ENCODE data around the gene TSC22D1.
"Not testable (repeated sequence)": the region's sequence is repeated elsewhere in the genome, so short reads cannot be mapped to it uniquely, and the experiment has no call there.

The TSC22D1 gene

GRCh38 chr13:44575741-44576350, at the start of gene TSC22D1:
TSS of gene TSC22D1 (minus strand) at chr13:44576330. CDS start at chr13:44576074, 256 bp downstream.
- peak; percentile 17 to 39 (median 30) for DNase-seq (ENCODE audit: low read depth in 2 of 3, low spot score in 1 of 3)

- DNase-seq (ENCODE audit: low read depth in 2 of 3, low spot score in 1 of 3), result no peak
These were observed 46.6 kb upstream of the TSC22D1 start for GRCh38 chr13:44622708-44623107.

DNA sequence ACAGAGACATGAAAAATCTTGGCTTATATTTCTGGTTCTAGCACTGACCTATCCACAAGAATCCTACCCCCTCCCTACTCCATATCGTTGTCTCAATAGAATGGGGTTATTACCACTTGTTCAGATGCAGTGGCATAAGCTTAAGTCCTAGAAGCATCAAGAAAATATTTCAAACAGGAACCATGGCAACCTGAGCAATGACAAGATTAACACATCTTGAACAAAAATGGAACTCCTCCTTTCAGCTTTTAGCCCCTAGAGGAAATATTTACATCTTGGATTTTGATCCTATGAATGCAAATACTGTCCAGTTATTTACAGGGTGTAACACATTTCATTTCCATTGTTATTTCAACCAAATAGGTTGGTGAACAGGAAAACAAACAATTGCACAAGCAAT, 46.1 kb upstream of the TSC22D1 start:
- no peak for DNase-seq (ENCODE audit: low read depth in 2 of 3, low spot score in 1 of 3)

DNA sequence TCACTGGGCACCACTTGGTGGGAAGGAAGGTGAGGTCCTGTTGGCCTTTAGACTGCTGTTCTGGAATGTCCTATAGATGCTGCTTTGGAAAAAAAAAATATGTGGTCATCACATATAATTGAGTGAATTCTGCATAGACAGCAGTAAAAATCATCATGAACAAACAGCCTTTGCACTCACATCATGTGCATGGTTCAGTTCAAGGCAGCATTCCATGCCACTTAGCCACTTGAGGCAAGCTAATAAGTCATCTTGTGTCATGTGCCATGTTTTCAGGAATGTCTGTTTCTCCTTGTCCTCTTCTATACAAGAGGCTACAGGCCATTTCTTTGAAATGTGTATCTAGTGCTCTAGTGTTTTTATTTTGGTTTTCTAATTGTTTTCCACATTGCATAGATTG, 43.9 kb upstream of the TSC22D1 start:
- DNase-seq (ENCODE audit: low read depth in 2 of 3, low spot score in 1 of 3), result no peak

- no peak for DNase-seq (ENCODE audit: low read depth in 2 of 3, low spot score in 1 of 3)
These were observed 43.5 kb upstream of the TSC22D1 start for GRCh38 chr13:44619651-44620050.

- DNase-seq (ENCODE audit: low read depth in 2 of 3, low spot score in 1 of 3), result no peak
These were observed 42.2 kb upstream of the TSC22D1 start for GRCh38 chr13:44618326-44618725.

DNA sequence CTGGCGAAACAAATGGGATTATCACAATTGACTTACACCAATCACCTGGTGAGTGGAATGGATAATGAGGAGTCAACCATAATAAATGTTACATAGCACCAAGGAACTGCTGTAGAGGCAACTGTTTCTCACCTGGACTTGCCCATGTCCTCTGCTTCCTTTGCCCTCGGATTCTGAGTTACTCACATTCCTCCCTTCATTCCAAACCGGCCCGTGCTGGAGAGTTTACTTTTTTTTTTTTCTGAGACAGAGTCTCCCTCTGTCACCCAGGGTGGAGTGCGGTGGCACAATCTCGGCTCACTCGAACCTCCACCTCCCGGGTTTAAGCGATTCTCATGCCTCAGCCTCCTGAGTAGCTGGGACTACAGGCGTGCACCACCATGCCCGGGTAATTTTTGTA, 41.5 kb upstream of the TSC22D1 start:
- DNase-seq (ENCODE audit: low read depth in 2 of 3, low spot score in 1 of 3), result no peak

DNA sequence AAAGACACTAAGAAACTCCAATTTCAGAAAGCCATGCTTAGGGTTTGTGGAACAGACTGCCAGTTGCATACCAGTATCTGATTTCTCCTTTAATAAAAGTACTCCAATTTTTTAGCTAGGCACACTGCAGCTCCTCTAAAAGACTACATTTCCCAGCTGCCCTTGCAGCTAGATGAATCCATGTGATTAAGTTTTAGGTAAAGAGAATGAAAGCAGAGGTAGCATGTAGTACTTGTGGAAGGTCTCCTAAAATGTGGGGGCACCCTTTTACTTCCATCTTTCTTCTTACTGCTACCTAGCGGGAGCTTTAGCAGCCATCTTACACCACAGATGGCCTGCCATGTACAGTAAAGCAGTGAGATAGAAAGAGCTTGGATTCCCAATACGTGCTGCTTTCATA, 33.0 kb upstream of the TSC22D1 start:
- DNase-seq (ENCODE audit: low read depth in 2 of 3, low spot score in 1 of 3), result no peak

DNA sequence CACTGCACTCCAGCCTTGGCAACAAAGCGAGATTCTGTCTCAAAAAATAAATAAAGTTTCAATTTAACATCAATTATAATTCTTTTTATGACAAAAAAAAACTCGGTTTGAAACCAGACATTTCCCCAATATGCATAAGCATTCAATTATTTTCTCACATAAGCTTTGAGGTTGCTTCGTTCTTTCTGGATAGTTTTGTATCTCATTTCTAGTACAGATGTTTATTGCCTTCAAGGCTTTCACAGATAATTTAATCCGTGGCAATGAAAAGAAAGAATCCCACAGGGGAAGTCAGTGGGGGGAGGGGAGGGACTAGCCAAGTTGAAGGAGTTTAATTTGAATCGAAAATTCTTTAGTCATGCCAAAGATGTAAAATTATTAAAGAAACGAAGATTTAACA, 29.6 kb upstream of the TSC22D1 start:
- no peak for DNase-seq (ENCODE audit: low read depth in 2 of 3, low spot score in 1 of 3)

GRCh38 chr13:44605275-44605674, 29.1 kb upstream of the TSC22D1 start:
- no peak for DNase-seq (ENCODE audit: low read depth in 2 of 3, low spot score in 1 of 3)

DNA sequence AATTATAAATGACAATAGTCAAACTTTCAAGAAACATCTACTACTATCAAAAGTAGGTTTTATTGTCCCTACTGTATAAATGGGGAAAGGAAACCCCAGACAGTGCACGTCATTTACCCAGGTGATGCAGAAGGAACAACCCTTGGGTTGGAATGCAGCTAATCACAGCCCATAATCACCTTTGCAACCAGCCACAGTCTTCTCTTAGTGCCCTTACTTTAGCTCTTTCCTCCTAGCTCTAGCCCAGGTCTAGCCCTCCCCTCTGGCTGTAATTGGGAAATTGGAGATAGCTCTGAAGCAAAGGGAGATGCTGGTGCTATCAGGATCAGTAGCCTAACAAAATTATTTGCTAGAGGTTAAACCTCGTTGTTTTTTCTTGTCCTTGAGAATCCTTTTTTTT, 25.5 kb upstream of the TSC22D1 start:
- no peak for DNase-seq (ENCODE audit: low read depth in 2 of 3, low spot score in 1 of 3)

DNA sequence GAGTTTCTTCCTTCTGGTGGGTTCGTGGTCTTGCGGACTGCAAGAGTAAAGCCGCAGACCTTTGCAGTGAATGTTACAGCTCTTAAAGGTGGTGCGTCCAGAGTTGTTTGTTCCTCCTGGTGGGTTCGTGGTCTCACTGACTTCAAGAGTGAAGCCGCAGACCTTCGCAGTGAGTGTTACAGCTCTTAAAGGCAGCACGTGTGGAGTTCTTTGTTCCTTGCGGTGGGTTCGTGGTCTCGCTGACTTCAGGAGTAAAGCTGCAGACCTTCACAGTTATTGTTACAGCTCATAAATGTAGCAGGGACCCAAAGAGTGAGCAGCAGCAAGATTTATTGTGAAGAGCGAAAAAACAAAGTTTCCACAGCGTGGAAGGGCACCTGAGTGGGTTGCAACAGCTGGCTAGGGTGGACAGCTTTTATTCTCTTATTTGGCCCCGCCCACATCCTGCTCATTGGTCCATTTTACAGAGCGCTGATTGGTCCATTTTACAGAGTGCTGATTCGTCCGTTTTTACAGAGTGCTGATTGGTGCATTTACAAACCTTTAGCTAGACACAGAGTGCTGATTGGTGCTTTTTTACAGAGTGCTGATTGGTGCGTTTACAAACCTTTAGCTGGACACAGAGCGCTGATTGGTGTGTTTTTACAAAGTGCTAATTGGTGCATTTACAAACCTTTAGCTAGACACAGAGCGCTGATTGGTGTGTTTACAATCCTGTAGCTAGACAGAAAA, 17.9 kb upstream of the TSC22D1 start:
- not testable (repeated sequence) for DNase-seq (ENCODE audit: low read depth in 2 of 3, low spot score in 1 of 3)

GRCh38 chr13:44592216-44592847, 16.2 kb upstream of the TSC22D1 start:
- no peak for DNase-seq (ENCODE audit: low read depth in 2 of 3, low spot score in 1 of 3)

DNA sequence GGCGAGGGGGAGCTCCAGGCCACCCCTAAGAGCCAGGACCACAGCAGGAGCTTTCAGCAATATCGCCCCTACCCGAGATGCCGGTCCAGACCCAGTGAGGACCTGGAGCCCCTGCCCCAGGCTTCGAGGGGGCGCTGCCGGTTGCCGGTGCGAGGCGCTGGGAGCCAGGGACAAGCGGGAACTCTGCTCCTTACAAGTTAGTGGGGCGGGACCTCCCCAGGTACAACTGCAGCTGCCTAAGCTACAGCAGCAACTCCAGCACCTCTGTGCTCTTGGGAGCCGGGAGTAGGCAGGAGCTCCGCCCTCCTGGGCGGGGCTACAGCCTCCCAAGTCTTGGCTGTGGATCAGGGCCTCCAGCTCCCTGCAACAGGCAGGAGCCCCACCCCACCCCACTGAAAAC, 15.2 kb upstream of the TSC22D1 start:
- DNase-seq (ENCODE audit: low read depth in 2 of 3, low spot score in 1 of 3), result no peak

DNA sequence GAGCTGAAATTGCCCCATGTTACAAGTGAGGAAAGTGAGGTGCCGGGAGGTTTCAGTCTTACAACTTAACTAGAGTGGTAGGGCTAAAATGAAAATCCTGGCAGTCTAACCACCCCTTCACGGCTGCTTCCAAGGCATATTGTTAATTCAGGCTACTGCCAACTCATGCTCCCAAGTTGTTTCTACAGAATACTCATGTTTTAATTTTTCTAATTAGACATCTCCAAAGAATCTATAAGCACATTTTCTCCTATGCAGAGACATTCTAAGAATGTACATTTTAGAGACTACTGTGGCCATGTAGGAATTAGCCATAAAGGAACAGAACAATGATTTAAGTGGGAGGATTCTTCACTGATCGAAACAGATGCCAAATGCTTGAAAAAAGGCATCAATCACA, 7.0 kb upstream of the TSC22D1 start:
- no peak for DNase-seq (ENCODE audit: low read depth in 2 of 3, low spot score in 1 of 3)

- no peak for DNase-seq (ENCODE audit: low read depth in 2 of 3, low spot score in 1 of 3)
These were observed 1.9 kb upstream of the TSC22D1 start for GRCh38 chr13:44578067-44578400.

- DNase-seq (ENCODE audit: low read depth in 2 of 3, low spot score in 1 of 3), result peak; percentile 87 to 94 (median 90)
These were observed 1.3 kb upstream of the TSC22D1 start for GRCh38 chr13:44577236-44578066.

DNA sequence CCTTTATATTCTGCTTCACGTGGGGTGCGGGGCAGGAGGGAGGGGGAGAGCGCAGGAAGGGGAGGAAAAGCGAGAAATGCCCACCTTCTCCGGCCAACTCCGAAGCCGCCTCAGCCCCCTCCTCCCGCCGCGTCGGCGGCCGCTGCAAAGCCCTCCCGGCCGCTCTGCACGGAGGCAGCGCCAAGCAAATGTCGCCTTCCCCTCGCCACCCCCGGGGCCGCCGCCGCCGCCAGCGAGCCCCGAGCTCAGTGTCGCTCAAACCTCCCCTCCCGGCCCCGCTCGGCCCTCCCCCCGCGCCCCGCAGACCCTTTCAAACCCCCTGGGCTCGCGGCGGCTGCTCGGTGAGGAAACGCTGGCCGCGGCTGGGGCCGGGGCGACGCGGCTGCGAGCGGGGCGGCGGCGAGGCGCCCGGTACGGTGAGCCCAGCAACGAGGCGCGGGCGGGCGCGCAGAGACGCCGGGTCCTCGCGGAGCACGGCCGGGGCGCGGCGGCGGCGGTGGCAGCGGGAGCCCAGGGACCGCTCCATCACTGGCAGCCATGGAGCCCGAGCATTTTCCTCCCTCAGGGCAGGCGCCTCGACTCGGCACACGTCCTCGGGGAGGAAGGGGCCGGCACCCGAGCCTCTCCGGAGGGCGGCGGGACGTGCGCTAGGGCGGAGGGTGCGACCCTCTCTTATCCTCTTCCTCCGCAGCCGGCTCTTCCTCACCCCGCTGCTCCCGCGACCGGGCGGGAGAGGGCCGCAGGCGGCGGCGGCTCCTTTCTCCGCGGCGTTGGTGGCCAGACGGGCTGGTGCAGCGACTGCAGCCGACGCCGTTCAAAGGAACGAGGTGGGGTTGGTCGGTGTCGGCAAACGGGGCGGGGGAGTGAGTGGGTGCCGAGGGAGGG, 463 bp upstream of the TSC22D1 start:
- peak in 1 of 3 donors; percentile 5 for DNase-seq (ENCODE audit: low read depth in 2 of 3, low spot score in 1 of 3)

DNA sequence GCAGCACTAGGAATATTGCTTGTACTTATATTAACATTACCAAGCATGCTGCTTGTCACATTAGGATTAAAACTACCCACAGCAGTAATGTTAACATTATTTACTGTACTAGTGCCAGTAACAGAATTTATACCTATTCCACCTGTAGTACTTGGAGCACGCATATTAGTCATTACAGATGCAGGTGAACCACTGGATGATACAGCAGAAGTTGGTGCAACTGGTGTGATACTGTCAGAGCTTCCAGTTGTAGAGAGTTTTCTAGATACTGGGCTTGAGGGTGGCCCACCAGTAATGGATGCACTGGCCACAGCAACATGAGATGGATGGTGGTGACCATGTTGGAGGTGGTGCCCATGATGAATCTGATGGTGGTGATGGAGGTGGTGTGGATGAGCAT, 1.1 kb downstream of the TSC22D1 start:
- DNase-seq (ENCODE audit: low read depth in 2 of 3, low spot score in 1 of 3), result no peak

DNA sequence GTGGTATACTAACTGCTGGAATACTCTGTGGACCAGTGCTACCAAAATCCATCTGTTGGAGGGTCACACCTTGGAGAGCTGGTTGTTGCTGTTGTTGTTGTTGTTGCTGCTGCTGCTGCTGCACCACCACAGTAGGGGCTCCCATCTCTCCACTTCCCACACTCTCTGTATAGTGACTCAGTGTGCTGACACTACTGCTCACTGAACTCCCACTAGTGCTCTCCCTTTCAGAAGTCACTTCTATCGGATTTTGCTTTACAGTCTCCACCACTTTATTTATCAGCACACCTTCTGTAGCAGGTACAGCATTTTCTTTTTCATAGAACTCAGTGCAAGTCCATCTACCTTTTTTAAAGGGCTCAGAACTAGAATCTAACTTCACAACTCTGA, 1.7 kb downstream of the TSC22D1 start:
- no peak for DNase-seq (ENCODE audit: low read depth in 2 of 3, low spot score in 1 of 3)

Measured in stimulated activated CD4-positive, alpha-beta T cell treated with anti-CD3 and anti-CD28 coated beads, Interleukin-12 subunit alpha, Interleukin-12 subunit beta, amount 100 ng/mL, for 48 hours (primary cell).